BJ (cell line): Measurements from ENCODE around the gene CNOT8. TPM values are rescaled to one million over a fixed set of nuclear protein-coding genes. Genes with fewer than 3 reads are reported as not detected.
"Not testable (repeated sequence)": the region's sequence is repeated elsewhere in the genome, so short reads cannot be mapped to it uniquely, and the experiment has no call there.

Source experiments
- CTCF ChIA-PET: fragments of 350-600 bp; formaldehyde crosslinking; extraction: SDS; loops from one replicate; lab custom pipeline; 2021; ENCODE audit warnings: antibody characterized with exemption, inconsistent platforms; lab: Yijun Ruan, JAX
- POLR2A ChIA-PET: fragments of 300-600 bp; sonication (Branson Sonifier 250); formaldehyde crosslinking; extraction: SDS; loops from one replicate; lab custom pipeline; 2021; ENCODE audit warnings: antibody characterized with exemption; lab: Charles Lee
- DNase-seq: peaks from one replicate; pipeline ENCODE4 v3.0.0-alpha.2; 2011; ENCODE audit warnings: low read depth
- H3K27me3 ChIP-seq: 2 replicates; pipeline ENCODE4 v1.6.0; 2011; ENCODE audit warnings: low read length; ENCODE audit not compliant: control insufficient read depth, insufficient read depth
- H3K36me3 ChIP-seq: 2 replicates; pipeline ENCODE4 v1.5.1; 2011; ENCODE audit warnings: low read length; ENCODE audit not compliant: control insufficient read depth, insufficient read depth
- H3K4me3 ChIP-seq: 2 replicates; pipeline ENCODE4 v1.5.1; 2011; ENCODE audit warnings: low read depth, mild to moderate bottlenecking, control low read depth, low read length
- CTCF ChIP-seq: IDR thresholded peaks from 2 replicates; pipeline ENCODE4 v1.5.1; 2011; ENCODE audit warnings: low read depth, mild to moderate bottlenecking, control low read depth, inconsistent platforms, low read length, moderate library complexity; ENCODE audit not compliant: insufficient read depth
- polyA plus RNA-seq: library from polyadenylated mRNA; depleted of rRNA; stranded (reverse); fragments of >200 nt; gene quantifications from 2 replicates; pipeline ENCODE4 v1.2.3, GENCODE V29; 2011

The CNOT8 gene
- polyA plus RNA-seq, 1 experiment: 38.8 TPM

DNA sequence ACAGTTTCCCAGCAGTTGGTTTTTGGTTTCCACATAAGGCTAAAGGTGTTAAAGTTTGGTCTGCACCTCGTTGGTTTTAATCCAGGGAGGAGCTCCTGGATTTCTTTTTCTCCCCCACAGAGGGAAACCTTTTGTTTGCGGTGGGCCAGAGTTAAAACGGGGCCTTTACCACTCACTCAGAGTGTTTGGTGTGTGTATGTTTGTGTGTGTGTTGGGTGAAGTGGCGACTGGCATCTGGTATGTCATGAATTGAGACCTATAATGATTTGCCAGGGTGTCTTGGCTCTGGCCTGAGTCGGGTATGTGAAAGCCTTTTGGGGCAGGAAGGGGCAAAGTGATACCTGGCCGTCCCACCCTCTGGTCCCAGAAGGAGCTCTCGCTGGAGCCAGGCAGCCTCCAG, 38.9 kb upstream of the CNOT8 start:
- peaks cover 29% of the 10 kb centered on the region for H3K36me3 ChIP-seq
- POLR2A ChIA-PET: no interaction called here

DNA sequence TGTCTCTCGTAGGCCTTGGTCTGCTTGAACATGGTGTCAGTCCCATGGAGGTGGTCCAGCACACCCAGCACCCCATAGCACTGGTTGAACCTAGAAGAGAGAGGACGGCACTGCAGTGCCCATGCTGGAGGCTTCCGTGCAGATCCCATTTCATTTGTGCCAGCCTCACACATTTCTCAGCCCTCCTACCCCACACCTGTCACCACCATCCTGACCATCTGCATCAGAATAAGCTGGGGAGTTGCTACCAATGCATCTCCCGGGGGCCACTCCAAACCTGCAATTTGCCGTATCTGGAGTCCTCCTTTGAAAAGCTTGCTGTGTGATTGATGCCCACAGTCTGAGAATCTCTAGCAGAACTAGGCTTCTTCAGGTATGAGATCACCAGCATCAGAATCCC, 38.0 kb upstream of the CNOT8 start:
- Histone ChIP-seq H3K27me3 (no peaks in the 10 kb centered on the region), H3K4me3 (no peak overlapping the region), H3K36me3 (peaks cover 25% of the 10 kb centered on the region)
- no peak for DNase-seq
- ChIA-PET POLR2A (no interaction called here), CTCF (interaction anchor here (1.5 kb wide), 1 partner anchor 170 kb away, joined by 8 read pairs; no protein-coding TSS in a partner anchor)
- TF ChIP-seq CTCF: no peak

More for the DNA sequence above, 38.9 kb upstream of the CNOT8 start:
- DNase-seq: no peak
- CTCF ChIA-PET: interaction anchor here (0.7 to 1.5 kb wide), 3 partner anchors 24 to 169 kb away, joined by 3 to 8 read pairs (median 3); no protein-coding TSS in a partner anchor
- Histone ChIP-seq H3K4me3 (no peak overlapping the region), H3K27me3 (no peaks in the 10 kb centered on the region)
- TF ChIP-seq CTCF: no peak

GRCh38 chr5:154822896-154823295, 35.5 kb upstream of the CNOT8 start:
- CTCF ChIA-PET: interaction anchor here (2.1 kb wide), 1 partner anchor 172 kb away, joined by 9 read pairs; no protein-coding TSS in a partner anchor
- H3K27me3 ChIP-seq, DNase-seq, POLR2A ChIA-PET, H3K4me3 ChIP-seq: not testable (repeated sequence)
- H3K36me3 ChIP-seq: peaks cover 19% of the 10 kb centered on the region

DNA sequence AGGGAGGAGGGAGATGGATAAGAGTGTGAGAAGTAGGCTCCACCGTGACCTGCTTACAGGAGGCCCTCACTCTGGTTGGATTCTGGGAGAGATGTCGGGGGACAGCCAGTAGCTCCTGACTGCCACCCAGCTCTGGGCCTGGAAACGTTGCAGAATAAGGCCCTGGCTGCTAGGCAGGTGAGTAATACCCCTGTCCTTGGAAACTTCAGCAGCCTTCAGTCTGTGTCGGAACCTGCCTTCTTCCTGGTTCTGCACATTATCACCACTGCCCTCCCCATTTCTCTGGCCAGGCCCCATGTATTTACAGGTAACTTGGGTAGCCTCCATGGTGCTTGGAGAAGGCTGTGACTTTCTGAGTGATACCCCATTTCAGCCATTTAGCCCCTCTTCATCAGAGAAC, 34.8 kb upstream of the CNOT8 start:
- peaks cover 19% of the 10 kb centered on the region for H3K36me3 ChIP-seq
- no peaks in the 10 kb centered on the region for H3K27me3 ChIP-seq
- no peak for DNase-seq
- no peak overlapping the region for H3K4me3 ChIP-seq
- CTCF ChIA-PET: interaction anchor here (0.8 to 2.1 kb wide), 3 partner anchors 10 to 173 kb away, joined by 3 to 9 read pairs (median 3); no protein-coding TSS in a partner anchor
- POLR2A ChIA-PET: no interaction called here
- TF ChIP-seq CTCF: no peak

- no peak for TF ChIP-seq CTCF
These were observed 34.4 kb upstream of the CNOT8 start for GRCh38 chr5:154824070-154824469.

DNA sequence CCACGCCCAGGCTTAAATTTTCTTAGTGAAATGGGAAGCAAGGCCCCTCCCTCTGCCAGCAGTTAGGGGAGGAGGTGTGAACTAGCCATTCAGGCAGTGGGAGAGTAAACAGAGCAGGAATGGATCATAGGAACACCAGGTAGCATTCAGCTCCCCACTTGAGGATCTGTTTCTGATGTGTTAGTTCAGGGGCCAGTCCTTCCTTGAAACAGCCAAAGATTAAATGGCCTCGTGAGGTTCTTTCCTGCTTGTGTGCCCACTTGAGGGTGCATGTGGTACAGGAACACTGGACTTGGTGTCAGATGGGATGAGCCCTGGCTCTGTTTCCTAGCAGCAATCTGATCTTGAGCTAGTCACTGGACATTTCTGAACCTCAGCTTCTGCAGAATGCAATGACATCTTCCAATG, 29.2 kb upstream of the CNOT8 start:
- Histone ChIP-seq H3K4me3 (no peak overlapping the region), H3K27me3 (no peaks in the 10 kb centered on the region), H3K36me3 (peaks cover 3% of the 10 kb centered on the region)
- ChIA-PET CTCF (interaction anchor here (0.6 to 1.1 kb wide), 4 partner anchors 15 to 183 kb away, joined by 3 read pairs; no protein-coding TSS in a partner anchor), POLR2A (interaction anchor here (0.7 kb wide), 1 partner anchor 509 kb away, joined by 3 read pairs; no protein-coding TSS in a partner anchor)
- TF ChIP-seq CTCF: no peak
- DNase-seq: no peak

More at GRCh38 chr5:154824070-154824469, 34.4 kb upstream of the CNOT8 start:
- peaks cover 19% of the 10 kb centered on the region for H3K36me3 ChIP-seq
- H3K27me3 ChIP-seq: no peaks in the 10 kb centered on the region
- ChIA-PET POLR2A (no interaction called here), CTCF (interaction anchor here (0.8 to 1.1 kb wide), 2 partner anchors 10 to 43 kb away, joined by 3 read pairs; no protein-coding TSS in a partner anchor)
- DNase-seq: no peak
- no peak overlapping the region for H3K4me3 ChIP-seq
